ENCODE data around the gene DGAT2L6.
A peak's percentile ranks its signal among the peaks of the same experiment; 100 is the strongest.
"Not testable (repeated sequence)": the region's sequence is repeated elsewhere in the genome, so short reads cannot be mapped to it uniquely, and the experiment has no call there.

Gene DGAT2L6

GRCh38 chrX:70196961-70197720 lies 19.9 kb downstream of the DGAT2L6 start:
- DNase-seq (ENCODE audit: low read depth, low spot score): peak; percentile 20

GRCh38 chrX:70201732-70202131 lies 24.4 kb downstream of the DGAT2L6 start:
- DNase-seq (ENCODE audit: low read depth, low spot score): no peak

- no peak for DNase-seq (ENCODE audit: low read depth, low spot score)
Observed at GRCh38 chrX:70208479-70208878, 31.2 kb downstream of the DGAT2L6 start.

GRCh38 chrX:70209570-70209969 lies 32.3 kb downstream of the DGAT2L6 start:
- not testable (repeated sequence) for DNase-seq (ENCODE audit: low read depth, low spot score)

GRCh38 chrX:70219938-70220764 lies 42.9 kb downstream of the DGAT2L6 start:
- no peak for DNase-seq (ENCODE audit: low read depth, low spot score)

- DNase-seq (ENCODE audit: low read depth, low spot score): no peak
Observed at GRCh38 chrX:70226048-70226447, 48.8 kb downstream of the DGAT2L6 start.

- no peak for DNase-seq (ENCODE audit: low read depth, low spot score)
Observed at GRCh38 chrX:70226687-70227086, 49.4 kb downstream of the DGAT2L6 start.

- no peak for DNase-seq (ENCODE audit: low read depth, low spot score)
Observed at GRCh38 chrX:70231666-70232065, 54.4 kb downstream of the DGAT2L6 start.

- no peak for DNase-seq (ENCODE audit: low read depth, low spot score)
Observed at GRCh38 chrX:70234355-70234754, 57.1 kb downstream of the DGAT2L6 start, which contains the start of gene AWAT1. Gene AWAT1, plus strand, starts transcription at chrX:70234655. Its CDS starts 41 bp downstream, at chrX:70234696.

- DNase-seq (ENCODE audit: low read depth, low spot score): no peak
Observed at GRCh38 chrX:70240751-70241150, 63.5 kb downstream of the DGAT2L6 start.

GRCh38 chrX:70241501-70241900 lies 64.2 kb downstream of the DGAT2L6 start:
- no peak for DNase-seq (ENCODE audit: low read depth, low spot score)

GRCh38 chrX:70243601-70244000 lies 66.3 kb downstream of the DGAT2L6 start:
- DNase-seq (ENCODE audit: low read depth, low spot score): not testable (repeated sequence)

GRCh38 chrX:70244881-70245280 lies 67.6 kb downstream of the DGAT2L6 start:
- no peak for DNase-seq (ENCODE audit: low read depth, low spot score)

GRCh38 chrX:70247252-70247651 lies 70.0 kb downstream of the DGAT2L6 start:
- DNase-seq (ENCODE audit: low read depth, low spot score): no peak

- DNase-seq (ENCODE audit: low read depth, low spot score): no peak
Observed at GRCh38 chrX:70252491-70252890, 75.2 kb downstream of the DGAT2L6 start.

- no peak for DNase-seq (ENCODE audit: low read depth, low spot score)
Observed at GRCh38 chrX:70253377-70254062, 76.2 kb downstream of the DGAT2L6 start.

- DNase-seq (ENCODE audit: low read depth, low spot score): no peak
Observed at GRCh38 chrX:70254063-70254400, 76.7 kb downstream of the DGAT2L6 start.

GRCh38 chrX:70254909-70255308 lies 77.6 kb downstream of the DGAT2L6 start:
- no peak for DNase-seq (ENCODE audit: low read depth, low spot score)
